Hepatocyte (in vitro differentiated cells): Measurements from ENCODE around the gene ADAMTSL3.

ENCODE experiments used
- CTCF ChIP-seq: fragments of 200-600 bp; sonication (generic); IDR thresholded peaks from 2 replicates; pipeline ENCODE4 v1.5.1; 2016; ENCODE audit warnings: antibody characterized with exemption, mild to moderate bottlenecking; ENCODE audit not compliant: poor library complexity
- EZH2 ChIP-seq: fragments of 200-600 bp; sonication (generic); IDR thresholded peaks from 2 replicates; pipeline ENCODE4 v1.6.1; 2016; ENCODE audit warnings: antibody characterized with exemption, mild to moderate bottlenecking, borderline replicate concordance
- EZH2phosphoT487 ChIP-seq: fragments of 200-600 bp; sonication (generic); IDR thresholded peaks from one replicate; pipeline ENCODE4 v1.6.1; 2018; ENCODE audit warnings: antibody characterized with exemption, mild to moderate bottlenecking, low read depth, moderate library complexity; ENCODE audit not compliant: unreplicated experiment, severe bottlenecking

- no peak for TF ChIP-seq CTCF
- TF ChIP-seq EZH2, result no peak
- TF ChIP-seq EZH2phosphoT487, result no peak
Observed at GRCh38 chr15:83708328-83708727, 54.4 kb downstream of the ADAMTSL3 start.
